ENCODE results near the gene TMEM117.
"Not testable (repeated sequence)": the region's sequence is repeated elsewhere in the genome, so short reads cannot be mapped to it uniquely, and the experiment has no call there.

TMEM117 gene

GRCh38 chr12:43856972-43857371 is 21.1 kb downstream of the TMEM117 start:
- TF ChIP-seq, protein P1, sequence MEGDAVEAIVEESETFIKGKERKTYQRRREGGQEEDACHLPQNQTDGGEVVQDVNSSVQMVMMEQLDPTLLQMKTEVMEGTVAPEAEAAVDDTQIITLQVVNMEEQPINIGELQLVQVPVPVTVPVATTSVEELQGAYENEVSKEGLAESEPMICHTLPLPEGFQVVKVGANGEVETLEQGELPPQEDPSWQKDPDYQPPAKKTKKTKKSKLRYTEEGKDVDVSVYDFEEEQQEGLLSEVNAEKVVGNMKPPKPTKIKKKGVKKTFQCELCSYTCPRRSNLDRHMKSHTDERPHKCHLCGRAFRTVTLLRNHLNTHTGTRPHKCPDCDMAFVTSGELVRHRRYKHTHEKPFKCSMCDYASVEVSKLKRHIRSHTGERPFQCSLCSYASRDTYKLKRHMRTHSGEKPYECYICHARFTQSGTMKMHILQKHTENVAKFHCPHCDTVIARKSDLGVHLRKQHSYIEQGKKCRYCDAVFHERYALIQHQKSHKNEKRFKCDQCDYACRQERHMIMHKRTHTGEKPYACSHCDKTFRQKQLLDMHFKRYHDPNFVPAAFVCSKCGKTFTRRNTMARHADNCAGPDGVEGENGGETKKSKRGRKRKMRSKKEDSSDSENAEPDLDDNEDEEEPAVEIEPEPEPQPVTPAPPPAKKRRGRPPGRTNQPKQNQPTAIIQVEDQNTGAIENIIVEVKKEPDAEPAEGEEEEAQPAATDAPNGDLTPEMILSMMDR (IDR thresholded peaks at IDR 0.05; ENCODE audit: low read depth, low read length, missing control alignments): no peak
- no peak for DNase-seq (ENCODE audit: low read depth)
- H3K4me3 ChIP-seq (ENCODE audit: low read depth, low read length): no peak overlapping the region

GRCh38 chr12:43858096-43858495 is 22.2 kb downstream of the TMEM117 start:
- no peak for DNase-seq (ENCODE audit: low read depth)
- TF ChIP-seq, protein P1 (IDR thresholded peaks at IDR 0.05; ENCODE audit: low read depth, low read length, missing control alignments): no peak
- H3K4me3 ChIP-seq (ENCODE audit: low read depth, low read length): no peak overlapping the region

GRCh38 chr12:43858991-43859390 is 23.1 kb downstream of the TMEM117 start:
- H3K4me3 ChIP-seq (ENCODE audit: low read depth, low read length): no peak overlapping the region
- TF ChIP-seq, protein P1 (IDR thresholded peaks at IDR 0.05; ENCODE audit: low read depth, low read length, missing control alignments): no peak
- no peak for DNase-seq (ENCODE audit: low read depth)

DNA sequence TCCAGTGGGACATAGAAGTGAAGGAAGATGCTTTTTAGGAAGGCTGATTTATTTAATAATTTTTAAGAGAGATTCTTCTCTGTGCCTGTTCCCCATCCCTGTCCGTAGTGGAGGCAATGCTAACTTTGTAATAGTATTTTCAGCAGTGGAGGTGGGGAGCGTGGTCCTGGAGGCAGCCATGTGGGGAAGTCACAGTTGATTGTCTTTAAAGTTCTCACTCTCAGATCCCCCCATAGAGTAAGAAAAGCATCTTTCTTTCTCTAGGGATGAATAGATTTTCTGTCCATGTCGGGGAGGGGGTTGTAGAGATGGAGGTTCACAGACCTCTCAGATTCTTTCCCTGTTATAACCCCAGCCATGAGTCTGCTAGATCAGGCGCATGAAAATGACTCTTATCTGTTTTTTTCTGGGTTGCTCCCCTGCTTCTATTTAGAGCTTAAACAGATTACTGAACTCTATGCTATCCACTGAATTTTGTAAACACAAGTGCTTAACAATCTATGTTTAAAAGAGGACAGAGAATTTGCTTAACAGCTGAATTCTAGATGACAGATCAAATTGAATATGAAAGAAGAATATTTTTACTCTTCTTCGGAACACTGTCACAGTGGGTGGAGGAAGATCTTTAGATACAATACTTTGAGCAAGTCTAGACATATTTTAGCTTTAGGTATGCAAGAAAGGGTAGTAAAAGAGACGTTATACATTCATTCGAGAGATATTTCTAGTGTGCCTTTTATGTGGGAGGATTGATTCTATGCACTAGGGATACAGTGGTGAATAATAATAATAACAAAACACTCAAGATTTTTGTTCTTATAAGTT is 25.3 kb downstream of the TMEM117 start:
- H3K4me3 ChIP-seq (ENCODE audit: low read depth, low read length): no peak overlapping the region
- TF ChIP-seq, protein P1 (IDR thresholded peaks at IDR 0.05; ENCODE audit: low read depth, low read length, missing control alignments): no peak
- no peak for DNase-seq (ENCODE audit: low read depth)

DNA sequence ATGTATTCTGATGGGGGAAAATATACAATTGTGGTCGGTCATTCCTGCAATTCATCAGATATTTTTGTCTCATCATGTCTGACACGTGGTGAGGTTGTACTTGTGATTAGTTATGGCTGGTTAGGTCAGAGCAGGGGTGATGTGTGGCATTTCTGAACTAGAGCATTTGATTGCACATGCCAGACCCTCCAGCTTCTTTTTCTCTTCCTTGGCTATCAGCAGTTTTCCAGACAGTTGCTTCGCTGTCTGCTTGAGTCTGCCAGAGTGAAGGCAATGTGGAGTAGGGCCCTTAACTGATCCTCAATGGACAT is 25.9 kb downstream of the TMEM117 start:
- DNase-seq (ENCODE audit: low read depth): no peak
- no peak overlapping the region for H3K4me3 ChIP-seq (ENCODE audit: low read depth, low read length)
- TF ChIP-seq, protein P1 (IDR thresholded peaks at IDR 0.05; ENCODE audit: low read depth, low read length, missing control alignments): no peak

DNA sequence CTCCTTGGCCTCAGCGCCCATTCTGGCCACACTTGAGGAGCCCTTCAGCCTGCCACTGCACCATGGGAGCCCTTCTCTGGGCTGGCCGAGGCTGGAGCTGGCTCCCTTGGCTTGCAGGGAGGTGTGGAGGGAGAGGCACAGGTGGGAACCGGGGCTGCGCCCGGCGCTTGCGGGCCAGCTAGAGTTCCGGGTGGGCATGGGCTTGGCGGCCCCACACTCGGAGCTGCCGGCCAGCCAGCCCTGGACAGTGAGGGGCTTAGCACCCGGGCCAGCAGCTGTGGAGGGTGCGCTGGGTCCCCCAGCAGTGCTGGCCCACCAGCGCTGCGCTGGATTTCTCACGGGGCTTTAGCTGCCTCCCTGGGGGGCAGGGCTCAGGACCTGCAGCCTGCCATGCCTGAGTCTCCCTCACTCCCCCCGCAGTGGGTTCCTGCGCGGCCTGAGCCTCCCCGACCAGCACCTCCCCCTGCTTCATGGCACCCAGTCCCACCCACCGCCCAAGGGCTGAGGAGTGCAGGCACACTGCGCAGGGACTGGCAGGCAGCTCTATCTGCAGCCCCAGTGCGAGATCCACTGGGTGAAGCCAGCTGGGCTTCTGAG is 28.0 kb downstream of the TMEM117 start:
- TF ChIP-seq, protein P1 (IDR thresholded peaks at IDR 0.05; ENCODE audit: low read depth, low read length, missing control alignments): no peak
- H3K4me3 ChIP-seq (ENCODE audit: low read depth, low read length): no peak overlapping the region
- DNase-seq (ENCODE audit: low read depth): no peak

- H3K4me3 ChIP-seq (ENCODE audit: low read depth, low read length); DNase-seq (ENCODE audit: low read depth): not testable (repeated sequence)
Measured at GRCh38 chr12:43864557-43864956, 28.7 kb downstream of the TMEM117 start.

Data from GM12864 (cell line).